SK-MEL-5 (cell line): ENCODE data around the gene E2F8. TPM values are rescaled to one million over a fixed set of nuclear protein-coding genes. Genes with fewer than 3 reads are reported as not detected.
"Not testable (repeated sequence)": the region's sequence is repeated elsewhere in the genome, so short reads cannot be mapped to it uniquely, and the experiment has no call there.

ENCODE experiments used
- DNase-seq: peaks from one replicate; pipeline ENCODE4 v3.0.0-alpha.2; 2016; ENCODE audit warnings: low read depth, low spot score
- in situ Hi-C: cut with HindIII; loops from 2 replicates; pipeline ENCODE4 v1.10.0; 2016; ENCODE audit warnings: low sequenced_read_pairs, high pct_unique_total_duplicates, low pct_unique_long_range_greater_than_20kb
- total RNA-seq: library from RNA; depleted of rRNA; stranded (reverse); fragments of >200 nt; shearing (Covaris generic); gene quantifications from 2 replicates; pipeline ENCODE4 v1.2.3, GENCODE V29; 2014

Gene E2F8
- total RNA-seq, 1 experiment from 2014 or later, result 2.1 TPM

DNA sequence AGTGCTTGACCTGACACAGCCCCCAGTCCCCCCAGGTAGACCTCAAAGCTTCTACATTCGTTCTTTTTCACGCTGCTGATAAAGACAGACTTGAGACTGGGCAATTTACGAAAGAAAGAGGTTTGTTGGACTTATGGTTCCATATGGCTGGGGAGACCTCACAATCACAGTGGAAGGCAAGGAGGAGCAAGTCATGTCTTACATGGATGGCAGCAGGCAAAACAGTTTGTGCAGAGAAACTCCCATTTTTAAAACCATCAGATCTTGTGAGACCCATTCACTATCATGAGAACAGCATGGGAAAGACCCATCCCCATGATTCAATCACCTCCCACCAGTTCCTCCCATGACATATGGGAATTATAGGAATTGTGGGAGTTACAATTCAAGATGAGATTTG lies 13.7 kb upstream of the E2F8 start:
- not testable (repeated sequence) for DNase-seq

DNA sequence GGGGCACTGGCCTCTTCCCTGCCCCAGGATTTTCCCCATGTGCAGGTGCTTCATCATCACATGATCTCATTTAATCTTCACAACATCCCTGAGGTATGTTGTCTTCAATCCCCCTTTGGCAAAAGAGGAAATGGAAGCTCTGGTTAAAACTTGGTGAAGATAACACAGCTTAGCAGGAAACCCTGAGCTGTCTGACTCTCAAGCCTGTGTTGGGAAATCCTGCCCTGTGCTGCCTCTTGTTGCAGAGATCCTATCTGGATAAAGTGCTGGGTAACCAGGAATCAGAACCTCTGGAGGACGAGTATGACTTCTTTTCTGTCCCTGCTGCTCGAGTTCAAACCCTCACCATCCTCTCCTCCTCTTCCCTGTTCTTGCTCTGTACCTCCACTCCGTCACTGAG lies 13.1 kb upstream of the E2F8 start:
- no peak for DNase-seq
- in situ Hi-C loops, result no loop called here

More for the DNA sequence above, 13.7 kb upstream of the E2F8 start:
- in situ Hi-C loops, result not testable (repeated sequence)

DNA sequence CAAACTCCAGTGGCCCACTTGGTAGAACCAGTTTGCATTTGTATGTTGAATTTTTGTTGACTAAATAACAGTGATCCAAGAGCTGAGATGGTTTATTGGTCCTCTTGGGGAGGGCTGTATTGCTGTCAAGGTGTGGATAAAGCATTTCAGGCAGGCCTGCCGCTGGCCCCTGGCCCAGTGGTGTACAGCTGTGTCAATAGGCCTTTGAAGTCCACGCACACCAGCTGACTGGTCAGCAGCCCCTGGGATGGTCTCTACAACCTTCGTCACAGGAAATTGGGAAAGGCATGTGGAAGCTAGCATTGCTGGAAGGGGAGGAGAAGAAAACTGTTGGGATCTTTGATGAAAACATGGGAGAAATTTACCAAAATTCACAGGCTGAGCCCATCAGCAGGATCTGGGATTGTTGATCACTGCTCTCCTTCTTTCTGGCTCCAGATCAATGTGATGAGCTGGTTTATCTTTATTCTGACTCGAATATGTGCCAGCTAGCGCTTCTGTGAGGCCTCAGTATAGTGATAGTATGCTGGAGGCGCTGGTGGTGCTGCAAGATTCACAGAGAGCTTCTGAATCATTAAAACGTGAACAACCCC lies 12.5 kb upstream of the E2F8 start:
- in situ Hi-C loops, result no loop called here
- DNase-seq, result peak; percentile 89

DNA sequence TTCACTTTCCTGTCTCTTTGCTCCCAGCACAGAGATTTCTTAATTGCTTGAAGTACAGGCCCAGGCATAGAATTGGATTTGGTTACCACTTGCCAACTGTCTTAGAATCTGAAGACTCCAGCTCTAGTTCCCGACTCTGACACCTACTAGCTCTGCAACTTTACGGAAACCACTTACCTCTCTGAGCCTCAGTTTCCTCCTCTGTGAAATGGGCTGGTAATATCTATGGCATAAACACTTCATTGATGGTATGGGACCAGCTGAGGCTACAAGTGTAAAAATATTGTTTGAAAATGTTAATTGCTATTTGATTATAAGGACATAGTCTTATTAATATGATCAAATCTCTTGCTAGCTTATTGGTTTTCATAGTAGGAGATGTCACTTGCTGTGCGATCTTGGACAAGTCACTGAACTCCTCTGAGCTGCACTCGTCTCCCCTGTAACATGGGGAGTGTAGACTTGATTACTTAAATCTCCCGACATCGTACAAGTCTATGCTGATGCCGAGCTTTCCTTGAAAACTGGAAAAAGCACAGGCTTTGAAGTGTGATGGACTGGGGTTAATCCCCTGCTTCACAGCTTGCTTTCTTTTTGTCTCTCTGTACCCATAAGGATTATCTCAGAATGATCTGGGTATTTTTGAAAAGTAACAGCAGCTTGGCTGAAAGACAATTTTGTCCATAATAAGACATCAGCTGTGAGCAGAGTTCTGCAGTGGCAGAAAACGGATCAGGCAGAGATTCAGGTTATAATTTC lies 11.8 kb upstream of the E2F8 start:
- in situ Hi-C loops, result no loop called here
- DNase-seq, result no peak

DNA sequence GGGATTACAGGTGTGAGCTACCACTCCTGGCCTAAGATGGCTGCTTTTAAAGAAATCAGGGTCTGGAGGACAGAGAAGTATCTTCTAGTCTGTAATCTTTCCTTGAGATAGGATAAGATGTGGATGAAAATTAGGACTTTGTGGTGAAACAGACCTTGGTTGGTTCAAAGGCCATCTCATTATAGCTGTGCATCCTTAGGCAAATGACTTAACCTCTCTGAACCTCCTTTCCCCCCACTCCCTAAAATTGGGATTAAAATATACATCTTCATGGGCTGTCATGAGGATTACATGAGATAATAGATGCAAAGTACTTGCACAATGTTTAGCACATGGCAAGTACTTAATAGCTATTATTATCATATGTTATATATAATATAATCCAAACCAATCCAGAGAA lies 10.8 kb upstream of the E2F8 start:
- in situ Hi-C loops, result no loop called here
- no peak for DNase-seq

DNA sequence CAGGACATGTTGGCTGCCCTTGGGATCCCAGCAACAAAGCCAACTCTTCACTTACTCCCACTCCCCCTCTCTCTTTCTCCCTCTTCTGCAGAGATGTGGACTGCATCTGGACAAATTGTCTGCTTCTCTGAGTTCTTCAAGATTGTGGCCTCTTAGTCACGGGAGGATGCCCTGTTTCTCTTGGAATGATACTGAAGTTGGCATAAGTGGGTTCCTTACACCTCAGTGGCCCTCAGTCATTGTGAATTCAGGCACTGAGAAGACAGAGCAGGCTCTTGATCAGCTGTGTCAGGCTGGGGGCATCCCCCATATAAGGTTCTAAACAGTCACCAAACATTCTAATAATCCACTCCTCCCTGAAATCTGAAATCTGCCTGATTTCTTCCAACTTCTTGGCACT lies 6.1 kb upstream of the E2F8 start:
- in situ Hi-C loops, result no loop called here

DNA sequence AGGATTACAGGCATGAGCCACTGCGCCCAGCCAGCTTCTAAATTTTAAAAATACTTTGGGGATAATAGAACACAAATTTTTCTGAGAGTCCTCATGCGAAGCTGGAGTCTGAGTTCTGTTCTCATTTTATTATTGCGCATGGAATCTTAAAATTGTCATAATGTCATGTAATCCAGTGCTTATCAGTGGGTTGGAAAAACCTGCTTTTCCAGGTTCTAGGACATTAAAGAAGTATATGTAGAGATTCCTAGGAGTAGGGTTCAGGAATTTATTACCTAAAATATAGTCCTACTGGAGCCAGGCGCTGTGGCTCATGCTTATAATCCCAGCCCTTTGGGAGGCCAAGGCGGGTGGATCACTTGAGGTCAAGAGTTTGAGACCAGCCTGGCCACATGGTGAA lies 4.6 kb upstream of the E2F8 start:
- DNase-seq, result no peak
- in situ Hi-C loops, result no loop called here

More for the DNA sequence above, 6.1 kb upstream of the E2F8 start:
- DNase-seq, result no peak

DNA sequence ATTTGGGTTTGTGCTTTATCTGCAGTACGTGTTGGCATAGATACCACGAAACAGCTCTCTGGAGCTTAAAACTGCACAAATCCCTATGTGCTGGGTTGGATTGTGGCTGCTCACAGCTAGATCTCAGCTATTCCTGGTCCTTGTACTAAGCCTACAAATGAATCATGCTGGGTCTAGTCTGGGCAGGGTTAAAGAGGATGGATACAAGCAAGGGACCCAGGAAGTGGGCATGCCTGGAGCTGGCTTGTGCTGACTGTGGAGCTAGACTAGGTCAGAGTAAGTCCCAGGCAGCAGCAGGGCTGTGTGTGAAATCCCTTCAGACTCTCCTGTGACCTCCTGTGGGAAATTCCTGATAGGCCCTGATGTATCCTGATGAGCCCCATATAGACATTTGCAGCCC lies 3.9 kb upstream of the E2F8 start:
- in situ Hi-C loops, result no loop called here
- DNase-seq, result no peak

DNA sequence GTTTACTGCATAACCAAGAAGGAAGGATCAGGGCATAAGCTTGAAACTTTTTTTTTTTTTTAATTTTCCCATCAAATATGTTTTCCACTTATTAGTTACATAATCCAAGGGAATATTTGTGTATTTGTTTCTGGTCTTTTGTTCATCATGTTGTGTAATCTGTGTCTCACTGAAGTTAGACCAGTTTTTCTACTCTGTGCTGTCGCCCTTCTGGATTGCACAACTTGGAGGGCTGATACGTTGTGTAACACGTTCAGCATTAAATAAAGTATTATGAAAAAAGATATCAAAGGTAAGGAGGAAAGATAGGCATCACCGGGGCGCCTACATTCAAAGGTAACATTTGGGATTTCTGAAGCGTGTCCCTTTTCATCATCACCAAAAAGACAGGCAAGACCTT lies 3.3 kb upstream of the E2F8 start:
- in situ Hi-C loops, result no loop called here

DNA sequence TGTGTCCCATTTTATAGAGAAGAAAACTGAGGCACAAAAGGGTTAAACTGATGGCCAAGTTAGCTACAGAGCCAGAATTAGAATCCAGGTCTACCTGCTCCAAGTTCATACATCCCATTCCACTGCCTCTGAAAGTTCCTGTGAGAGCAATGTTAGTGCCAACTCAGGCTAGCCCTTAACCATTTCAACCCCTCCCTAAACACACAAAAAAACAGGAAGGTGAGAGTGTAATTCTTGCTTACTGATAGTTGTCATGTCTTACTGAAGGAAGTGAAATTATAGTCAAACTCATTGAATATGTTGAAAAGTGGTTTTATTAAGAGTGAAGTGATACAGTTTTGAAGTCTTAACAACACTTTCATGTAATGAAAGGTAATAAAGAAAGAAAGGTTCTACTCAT lies 2.9 kb upstream of the E2F8 start:
- DNase-seq, result no peak
- in situ Hi-C loops, result no loop called here

More for the DNA sequence above, 3.3 kb upstream of the E2F8 start:
- DNase-seq, result no peak

DNA sequence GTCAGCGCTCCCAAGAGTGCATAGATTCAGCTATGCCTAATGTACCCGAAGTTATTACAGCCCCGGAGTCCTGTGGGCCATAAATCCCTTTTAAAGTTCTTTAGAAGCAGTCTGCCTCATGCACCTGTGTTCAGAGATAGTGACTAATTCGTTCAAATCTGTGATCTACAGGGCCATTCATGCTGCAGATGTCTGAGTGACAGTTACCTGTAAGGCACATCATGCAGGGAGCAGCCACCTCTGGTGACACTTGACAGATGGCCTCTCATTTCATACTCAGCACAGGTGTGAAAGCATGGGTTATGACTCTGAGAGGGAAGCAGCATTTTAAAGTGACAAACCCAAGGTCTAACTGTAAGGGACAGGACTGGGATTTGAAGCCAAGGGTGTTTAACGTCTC lies 2.4 kb upstream of the E2F8 start:
- no peak for DNase-seq
- in situ Hi-C loops, result no loop called here

DNA sequence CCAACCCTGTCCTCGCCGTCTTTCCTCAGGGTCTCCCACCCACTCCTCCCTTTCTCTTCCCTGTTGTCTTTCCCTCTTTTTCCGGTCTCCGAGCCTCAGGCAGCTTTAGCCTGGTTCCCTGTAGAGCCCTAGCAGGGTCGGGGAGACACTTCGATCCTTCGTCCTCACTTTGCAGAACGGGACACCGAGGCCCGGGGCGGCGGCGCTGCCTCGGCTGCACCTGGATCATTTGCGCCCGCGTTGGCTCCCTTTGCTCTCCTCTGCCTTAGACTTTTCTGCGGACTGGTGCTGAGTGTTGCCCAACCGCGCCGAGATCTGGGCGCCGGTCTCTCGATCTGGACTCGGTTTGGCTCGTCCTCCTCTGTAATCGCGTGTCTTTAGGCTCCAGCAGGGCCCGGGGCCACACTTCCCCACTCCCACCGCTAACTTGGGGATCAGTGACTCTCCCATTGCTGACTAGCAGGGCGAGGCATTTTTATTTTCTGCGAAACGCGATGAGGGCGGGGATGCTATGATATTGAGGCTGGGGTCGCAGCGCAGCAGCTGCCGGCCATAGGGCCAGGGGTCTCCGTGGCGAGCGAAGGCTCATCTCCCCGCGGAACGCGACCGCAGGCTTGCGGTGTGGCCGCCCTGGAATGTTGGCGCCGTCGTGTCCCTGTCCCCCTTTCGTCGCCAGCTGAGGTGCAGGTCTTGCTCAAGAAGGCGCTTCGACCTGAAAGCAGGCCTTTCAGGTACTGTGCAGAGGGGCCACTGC lies 1.6 kb upstream of the E2F8 start:
- in situ Hi-C loops, result no loop called here
- no peak for DNase-seq

DNA sequence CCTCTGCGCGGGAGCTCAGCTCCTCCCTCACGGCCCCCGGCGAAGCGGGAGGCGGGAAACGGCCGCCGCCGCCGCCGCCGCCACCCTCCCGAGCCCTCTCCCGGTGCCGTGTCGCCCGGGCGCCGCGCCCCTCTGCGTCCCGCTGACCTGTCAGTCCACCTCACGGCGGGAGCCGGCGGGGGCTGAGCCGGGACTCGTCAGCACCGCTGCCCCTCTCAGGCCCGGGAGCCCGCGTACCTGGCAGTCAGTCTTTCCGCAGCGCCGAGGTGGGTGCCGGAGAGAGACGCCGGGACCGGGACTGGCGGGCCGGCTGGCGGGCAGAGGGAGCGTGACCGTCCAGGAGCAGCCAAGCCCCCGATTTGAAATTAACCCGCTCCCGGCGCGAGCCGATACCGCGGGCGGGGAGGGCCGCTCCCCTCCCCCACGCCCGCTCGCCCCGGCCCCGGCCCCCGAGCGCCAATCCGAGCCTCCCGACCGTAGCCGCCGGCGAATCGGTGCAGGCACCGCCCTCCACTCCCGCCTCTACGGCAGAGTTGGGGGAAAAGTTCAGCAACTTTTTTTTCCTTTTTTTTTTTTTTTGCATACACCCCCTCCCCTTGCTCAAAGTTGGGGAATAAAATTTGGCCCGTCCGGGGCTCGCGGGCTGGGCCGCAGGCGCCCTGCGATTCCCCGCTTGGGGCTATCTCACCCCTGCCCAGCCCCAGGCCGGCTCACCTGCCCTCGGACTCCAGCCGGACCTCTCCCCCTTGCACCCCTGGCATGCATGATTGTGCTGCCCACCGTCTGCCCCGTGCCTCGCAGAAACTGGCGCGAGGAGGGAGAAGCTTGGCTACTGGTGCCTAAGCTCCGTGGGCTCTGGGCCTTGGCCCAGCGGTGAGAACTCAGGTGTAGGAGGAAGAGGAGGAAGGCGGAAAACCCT lies 774 bp upstream of the E2F8 start:
- in situ Hi-C loops, result no loop called here
- DNase-seq, result no peak

DNA sequence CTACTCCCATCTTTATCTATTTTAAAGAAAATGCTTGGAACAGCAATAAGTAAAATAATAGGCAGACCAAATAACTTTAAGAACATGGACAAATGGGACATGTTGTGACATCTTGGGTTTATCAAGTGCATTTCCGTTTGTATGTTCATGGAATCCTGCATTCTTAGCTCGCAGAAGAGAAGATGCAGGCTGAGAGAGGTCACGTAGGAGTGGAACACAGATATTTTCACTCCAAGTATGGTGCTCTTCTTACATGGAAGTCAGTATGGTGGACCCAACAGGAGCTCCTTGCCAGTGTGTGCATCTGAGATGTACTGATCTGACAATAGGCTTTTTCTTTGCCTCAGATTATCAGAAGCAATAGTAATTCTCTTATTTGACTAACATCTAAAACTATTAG lies 1.7 kb downstream of the E2F8 start:
- in situ Hi-C loops, result no loop called here
- DNase-seq, result no peak

DNA sequence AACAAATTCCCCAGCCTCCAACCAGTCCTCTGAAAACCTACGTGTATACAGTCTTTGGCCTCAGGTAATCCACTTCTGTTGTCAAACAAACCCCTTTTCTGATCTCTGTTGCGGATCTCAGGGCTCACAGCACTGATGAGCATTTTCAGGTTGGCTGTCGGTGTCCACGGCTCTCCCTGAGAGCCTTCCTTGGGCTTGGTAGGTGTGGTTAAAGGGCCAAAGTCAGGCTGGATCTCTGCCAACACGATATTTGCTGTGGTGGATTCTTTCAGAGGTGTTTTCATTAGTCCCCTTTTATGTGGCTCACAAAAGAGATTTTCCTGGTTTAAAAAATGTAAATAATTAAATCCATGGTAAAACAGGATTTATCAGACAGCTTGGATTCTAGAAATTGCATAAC lies 2.9 kb downstream of the E2F8 start:
- no peak for DNase-seq
- in situ Hi-C loops, result no loop called here

DNA sequence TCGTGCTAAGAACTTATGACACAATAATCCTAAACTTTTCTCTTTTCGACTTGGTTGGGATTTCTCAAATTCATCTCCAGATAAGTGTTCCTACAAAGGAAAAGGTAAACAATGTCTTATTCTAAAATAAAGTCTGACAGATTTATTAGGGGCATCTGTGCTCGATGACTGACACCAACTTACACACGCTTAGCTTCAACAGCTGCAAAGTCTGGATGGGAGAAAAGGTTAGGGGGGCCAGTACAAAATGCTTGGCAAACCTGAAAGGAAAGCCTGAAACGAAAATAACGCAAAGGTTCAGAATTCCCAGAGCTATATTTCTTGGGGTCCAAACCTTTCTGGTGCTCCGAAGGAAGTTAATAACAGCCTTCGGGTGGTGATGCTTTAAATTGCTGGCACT lies 3.4 kb downstream of the E2F8 start:
- no peak for DNase-seq
- in situ Hi-C loops, result no loop called here

DNA sequence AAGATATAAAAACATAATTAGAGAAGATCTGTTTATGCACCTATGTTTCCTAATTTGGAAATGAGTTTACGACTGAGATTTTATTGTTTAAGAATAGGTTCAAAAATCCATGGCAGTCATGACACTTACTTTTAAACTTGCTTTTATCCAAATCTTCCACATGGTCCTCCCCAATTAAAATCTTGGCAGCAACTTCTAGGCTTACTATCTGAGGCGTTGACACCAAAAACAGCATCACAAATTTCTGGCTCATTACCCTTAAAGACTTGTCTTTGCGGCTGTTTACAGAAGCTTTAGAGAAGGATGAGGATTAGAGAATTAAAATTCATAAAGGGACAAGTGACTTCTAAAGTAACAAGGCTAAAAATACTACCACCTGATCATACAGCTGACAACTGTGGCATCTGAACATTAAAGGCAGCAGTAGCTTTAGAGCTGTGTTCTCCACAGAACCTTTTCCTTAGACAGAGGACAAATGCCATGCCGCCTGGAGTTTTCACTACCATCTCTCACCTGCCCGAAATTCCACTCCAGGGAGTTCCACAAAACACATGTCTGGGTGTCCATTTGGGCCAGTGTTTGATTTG lies 6.4 kb downstream of the E2F8 start:
- DNase-seq, result no peak
- in situ Hi-C loops, result no loop called here
